Testis (tissue), 3 donors: ENCODE measurements around the gene CCDC134. TPM values are rescaled to one million over a fixed set of nuclear protein-coding genes. Genes with fewer than 3 reads are reported as not detected.
"Not testable (repeated sequence)": the region's sequence is repeated elsewhere in the genome, so short reads cannot be mapped to it uniquely, and the experiment has no call there.

Experiments used
- DNase-seq: peaks from one replicate; pipeline ENCODE4 v3.0.0-alpha.2; 2019
- H3K27ac ChIP-seq, 2 donors: fragments of 200-600 bp; sonication (generic); one replicate each; pipeline ENCODE4 v1.5.1; 2019
- H3K27me3 ChIP-seq: fragments of 200-600 bp; sonication (generic); one replicate; pipeline ENCODE4 v1.5.1; 2019
- H3K36me3 ChIP-seq: fragments of 200-600 bp; sonication (generic); one replicate; pipeline ENCODE4 v1.5.1; 2017; ENCODE audit warnings: low read depth; ENCODE audit errors: missing control alignments
- H3K4me1 ChIP-seq: fragments of 200-600 bp; sonication (generic); one replicate; pipeline ENCODE4 v1.5.1; 2019
- H3K4me3 ChIP-seq, 2 donors: fragments of 200-600 bp; sonication (generic); one replicate each; pipeline ENCODE4 v1.5.1; 2017 to 2019
- H3K9me3 ChIP-seq: fragments of 200-600 bp; sonication (generic); one replicate; pipeline ENCODE4 v1.5.1; 2017
- CTCF ChIP-seq, 3 experiments: fragments of 450-650 bp in 2 of 3; fragments of 200-600 bp in 1 of 3; sonication (generic) in 1 of 3; IDR thresholded peaks; one replicate each; pipeline ENCODE4 v1.5.1; 2016 to 2019; ENCODE audit warnings: antibody characterized with exemption in 3 of 3, mild to moderate bottlenecking in 2 of 3, moderate library complexity in 1 of 3
- POLR2A ChIP-seq: fragments of 450-650 bp; IDR thresholded peaks from one replicate; pipeline ENCODE4 v1.6.1; 2017; ENCODE audit warnings: antibody characterized with exemption, mild to moderate bottlenecking, moderate library complexity
- WGBS, 2 donors: methylation state at CpG; one replicate each; pipeline ENCODE4 v1.1.5; 2018; 5-methylcytosine and 5-hydroxymethylcytosine counted together
- intact Hi-C: fragments of 100-400 bp; cut with DNase I; formaldehyde crosslinking; loops from one replicate; pipeline ENCODE4 v1.15.1; 2023; ENCODE audit warnings: low total_unique reads
- polyA plus RNA-seq: library from polyadenylated mRNA; stranded (reverse); fragments of 350-450 nt; fragmentation: Illumina TruSeq; extraction: RNeasy Lipid Tissue Mini Kit (QIAGEN cat#74804); gene quantifications from one replicate; pipeline ENCODE4 v1.2.3, GENCODE V29; 2014; ENCODE audit warnings: low read depth, low replicate concordance; ENCODE audit not compliant: insufficient read depth
- total RNA-seq, 2 donors: library from RNA; depleted of rRNA; stranded (reverse); fragments of >200 nt; gene quantifications; one replicate each; pipeline ENCODE4 v1.2.3, GENCODE V29; 2016

The CCDC134 gene
- total and polyA plus RNA-seq, 3 donors from 2014 or later, result 12.8 to 20.8 (median 15.6) TPM

DNA sequence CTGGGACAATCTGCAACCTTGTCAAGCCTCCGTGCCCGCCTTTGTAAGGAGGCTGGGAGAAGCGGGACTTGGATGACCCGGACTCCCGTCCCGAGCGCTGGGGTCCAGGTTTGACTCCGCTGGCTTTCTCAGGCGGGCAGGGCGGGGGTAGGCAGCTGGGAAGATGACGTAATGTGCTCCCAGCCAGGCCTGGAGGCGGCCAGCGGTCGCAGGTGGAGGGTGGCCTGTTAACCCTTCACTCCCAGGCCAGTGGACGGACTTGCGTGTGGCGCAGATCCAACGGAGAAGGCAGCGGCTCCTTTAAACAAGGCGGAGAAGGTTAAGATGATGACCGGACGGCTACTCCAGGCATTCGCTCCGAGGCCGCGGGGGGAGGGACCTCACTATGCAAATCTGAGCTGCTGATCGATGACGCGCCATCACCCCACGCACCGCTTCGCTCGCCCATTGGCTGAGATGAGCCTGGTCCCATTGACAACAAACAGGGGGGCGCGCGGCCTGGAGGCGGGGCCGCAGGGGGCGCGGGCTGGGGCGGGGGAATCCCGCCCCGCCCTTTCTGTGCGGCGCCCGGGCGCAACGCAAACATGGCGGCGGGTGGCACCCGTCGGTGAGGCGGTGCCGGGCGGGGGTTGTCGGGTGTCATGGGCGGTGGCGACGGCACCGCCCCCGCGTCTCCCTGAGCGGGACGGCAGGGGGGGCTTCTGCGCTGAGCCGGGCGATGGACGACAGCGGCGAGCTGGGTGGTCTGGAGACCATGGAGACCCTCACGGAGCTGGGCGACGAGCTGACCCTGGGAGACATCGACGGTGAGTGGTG lies 32.3 kb downstream of the CCDC134 start, which contains the start of gene SREBF2:
Gene SREBF2 (plus strand): TSS at position 553 of the 816 bp plus-strand sequence. CDS start 166 bp downstream, at position 719.
- no peaks in the 10 kb centered on the region for H3K36me3 ChIP-seq
- H3K4me1 ChIP-seq, result peaks cover 10% of the 10 kb centered on the region
- H3K27ac ChIP-seq, result peak within 1 kb of the TSS; percentile 98
- no peaks in the 10 kb centered on the region for H3K9me3 ChIP-seq
- TF ChIP-seq POLR2A, result peak; percentile 22
- TF ChIP-seq CTCF (IDR thresholded peaks at IDR 0.05), result peak in 1 of 3 experiments; percentile 14
- no peaks in the 10 kb centered on the region for H3K27me3 ChIP-seq
- WGBS, 2 donors, result 0% methylated on average over 19 to 36 of the region's 75 CpGs
- DNase-seq, result peak; percentile 100
- intact Hi-C loops, result no loop called here
- peak within 1 kb of the TSS; percentile 87 to 96 for H3K4me3 ChIP-seq

GRCh38 chr22:41833369-41834004 lies 33.0 kb downstream of the CCDC134 start:
- 0% methylated on average over 83 of the region's 86 CpGs; no CpG with 5 or more reads in 1 of the 2 donors for WGBS, 2 donors
- Histone ChIP-seq H3K9me3 (no peaks in the 10 kb centered on the region), H3K4me3 (peak overlapping the region; percentile 87 to 96), H3K4me1 (peaks cover 10% of the 10 kb centered on the region), H3K27me3 (no peaks in the 10 kb centered on the region), H3K27ac (peak overlapping the region; percentile 98), H3K36me3 (no peaks in the 10 kb centered on the region)
- TF ChIP-seq CTCF (IDR thresholded peaks at IDR 0.05) (no peak), POLR2A (no peak)
- peak; percentile 62 for DNase-seq
- intact Hi-C loops, result no loop called here

- H3K4me1 ChIP-seq, result peaks cover 10% of the 10 kb centered on the region
- intact Hi-C loops, result no loop called here
- H3K9me3 ChIP-seq, result no peaks in the 10 kb centered on the region
- no peak for DNase-seq
- H3K36me3 ChIP-seq, result no peaks in the 10 kb centered on the region
- peak overlapping the region; percentile 87 to 96 for H3K4me3 ChIP-seq
- WGBS, 2 donors, result 5 to 6% methylated on average over 14 of the region's 14 CpGs
- no peaks in the 10 kb centered on the region for H3K27me3 ChIP-seq
- H3K27ac ChIP-seq, result peak overlapping the region; percentile 98
- no peak for TF ChIP-seq CTCF (IDR thresholded peaks at IDR 0.05)
- no peak for TF ChIP-seq POLR2A
These were observed 33.8 kb downstream of the CCDC134 start for GRCh38 chr22:41834005-41834944.

- H3K4me1 ChIP-seq, H3K27ac ChIP-seq, H3K4me3 ChIP-seq, H3K36me3 ChIP-seq, H3K27me3 ChIP-seq, intact Hi-C loops, H3K9me3 ChIP-seq, DNase-seq: not testable (repeated sequence)
- WGBS, 2 donors, result 67 to 76% methylated on average over 1 to 8 of the region's 8 CpGs
These were observed 35.0 kb downstream of the CCDC134 start for GRCh38 chr22:41835462-41835861.
